ENCODE results near the gene CYP27B1.
"Not testable (repeated sequence)": the region's sequence is repeated elsewhere in the genome, so short reads cannot be mapped to it uniquely, and the experiment has no call there.

The CYP27B1 gene

DNA sequence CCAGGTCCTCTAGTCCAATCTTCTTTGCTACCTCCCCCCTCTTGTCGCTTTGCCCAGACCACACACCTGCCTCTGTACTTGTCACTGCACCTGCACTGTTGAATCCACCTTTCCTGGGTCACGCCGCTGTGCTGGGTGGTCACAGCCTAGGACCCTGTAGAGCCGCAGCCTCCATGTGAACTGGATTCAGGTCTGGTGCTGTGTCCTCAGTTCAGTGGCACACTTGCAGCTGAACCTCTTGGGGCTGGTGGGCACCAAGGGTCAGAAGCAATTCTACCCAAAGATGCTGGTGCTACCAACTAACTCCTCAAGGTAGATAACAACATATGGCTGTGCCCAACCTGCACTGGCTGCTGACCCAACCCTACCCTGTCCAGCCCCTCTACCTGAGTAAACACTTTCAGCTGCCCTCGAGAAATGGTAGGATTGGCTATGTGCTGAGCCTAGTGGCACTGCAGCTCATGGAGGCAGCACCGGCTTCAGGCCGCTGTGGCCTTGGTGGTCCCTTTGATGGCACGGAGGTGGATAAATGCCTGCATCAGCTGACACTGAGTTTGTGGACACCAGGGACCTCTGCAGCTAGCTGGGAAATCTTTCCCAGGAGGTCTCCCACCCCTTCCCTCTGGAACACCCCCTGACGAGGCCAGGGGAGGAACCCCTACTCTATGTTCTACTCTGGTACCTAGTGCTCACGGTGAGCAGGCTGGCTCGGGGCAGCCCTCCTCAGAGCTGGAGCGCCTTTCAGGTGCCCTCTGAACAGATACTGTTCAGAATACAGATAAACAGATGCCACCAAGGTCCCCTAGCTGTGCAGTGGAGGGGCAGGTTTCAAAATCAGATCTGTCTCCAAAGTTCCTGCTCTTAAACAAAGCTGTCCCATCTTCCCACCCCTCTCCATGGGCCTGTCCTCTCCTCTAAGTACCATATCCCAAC lies 42.6 kb downstream of the CYP27B1 start:
- no peaks in the 10 kb centered on the region for H3K79me2 ChIP-seq
- H3K4me2 ChIP-seq (ENCODE audit: low read length), result no peak overlapping the region
- peaks cover 8% of the 10 kb centered on the region for H3K4me1 ChIP-seq
- peaks cover 3% of the 10 kb centered on the region for H3K27me3 ChIP-seq (ENCODE audit: control insufficient read depth, insufficient read depth, low read length)
- TF ChIP-seq, protein P1, sequence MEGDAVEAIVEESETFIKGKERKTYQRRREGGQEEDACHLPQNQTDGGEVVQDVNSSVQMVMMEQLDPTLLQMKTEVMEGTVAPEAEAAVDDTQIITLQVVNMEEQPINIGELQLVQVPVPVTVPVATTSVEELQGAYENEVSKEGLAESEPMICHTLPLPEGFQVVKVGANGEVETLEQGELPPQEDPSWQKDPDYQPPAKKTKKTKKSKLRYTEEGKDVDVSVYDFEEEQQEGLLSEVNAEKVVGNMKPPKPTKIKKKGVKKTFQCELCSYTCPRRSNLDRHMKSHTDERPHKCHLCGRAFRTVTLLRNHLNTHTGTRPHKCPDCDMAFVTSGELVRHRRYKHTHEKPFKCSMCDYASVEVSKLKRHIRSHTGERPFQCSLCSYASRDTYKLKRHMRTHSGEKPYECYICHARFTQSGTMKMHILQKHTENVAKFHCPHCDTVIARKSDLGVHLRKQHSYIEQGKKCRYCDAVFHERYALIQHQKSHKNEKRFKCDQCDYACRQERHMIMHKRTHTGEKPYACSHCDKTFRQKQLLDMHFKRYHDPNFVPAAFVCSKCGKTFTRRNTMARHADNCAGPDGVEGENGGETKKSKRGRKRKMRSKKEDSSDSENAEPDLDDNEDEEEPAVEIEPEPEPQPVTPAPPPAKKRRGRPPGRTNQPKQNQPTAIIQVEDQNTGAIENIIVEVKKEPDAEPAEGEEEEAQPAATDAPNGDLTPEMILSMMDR (IDR thresholded peaks at IDR 0.05), result no peak
- H3K4me3 ChIP-seq (ENCODE audit: low read depth, low read length), result no peak overlapping the region
- no peak overlapping the region for H3K9ac ChIP-seq
- H3K27ac ChIP-seq, result no peak overlapping the region
- H3K9me3 ChIP-seq (ENCODE audit: control insufficient read depth, low read length), result no peaks in the 10 kb centered on the region
- no peak overlapping the region for H2AFZ ChIP-seq
- H3K36me3 ChIP-seq (ENCODE audit: control insufficient read depth, insufficient read depth, low read length), result no peaks in the 10 kb centered on the region

GRCh38 chr12:57723630-57723962 lies 43.3 kb downstream of the CYP27B1 start:
- H3K4me3 ChIP-seq (ENCODE audit: low read depth, low read length), result no peak overlapping the region
- H3K27me3 ChIP-seq (ENCODE audit: control insufficient read depth, insufficient read depth, low read length), result peaks cover 3% of the 10 kb centered on the region
- H3K9me3 ChIP-seq (ENCODE audit: control insufficient read depth, low read length), result no peaks in the 10 kb centered on the region
- no peak overlapping the region for H2AFZ ChIP-seq
- H3K36me3 ChIP-seq (ENCODE audit: control insufficient read depth, insufficient read depth, low read length), result no peaks in the 10 kb centered on the region
- H3K9ac ChIP-seq, result no peak overlapping the region
- H3K79me2 ChIP-seq, result no peaks in the 10 kb centered on the region
- H3K4me1 ChIP-seq, result peaks cover 8% of the 10 kb centered on the region
- H3K27ac ChIP-seq, result no peak overlapping the region
- TF ChIP-seq, protein P1 (IDR thresholded peaks at IDR 0.05), result no peak
- H3K4me2 ChIP-seq (ENCODE audit: low read length), result no peak overlapping the region

GRCh38 chr12:57722716-57723629 lies 43.9 kb downstream of the CYP27B1 start:
- H3K4me1 ChIP-seq, result peaks cover 4% of the 10 kb centered on the region
- H3K4me3 ChIP-seq (ENCODE audit: low read depth, low read length), result no peak overlapping the region
- no peak overlapping the region for H3K4me2 ChIP-seq (ENCODE audit: low read length)
- H3K27ac ChIP-seq, result no peak overlapping the region
- H3K9ac ChIP-seq, result no peak overlapping the region
- no peak overlapping the region for H2AFZ ChIP-seq
- TF ChIP-seq, protein P1 (IDR thresholded peaks at IDR 0.05), result no peak
- H3K79me2 ChIP-seq, result no peaks in the 10 kb centered on the region
- H3K36me3 ChIP-seq (ENCODE audit: control insufficient read depth, insufficient read depth, low read length), result no peaks in the 10 kb centered on the region
- peaks cover 3% of the 10 kb centered on the region for H3K27me3 ChIP-seq (ENCODE audit: control insufficient read depth, insufficient read depth, low read length)
- no peaks in the 10 kb centered on the region for H3K9me3 ChIP-seq (ENCODE audit: control insufficient read depth, low read length)

GRCh38 chr12:57721846-57722608 lies 44.9 kb downstream of the CYP27B1 start:
- H3K4me3 ChIP-seq (ENCODE audit: low read depth, low read length); H3K9ac ChIP-seq; H3K4me2 ChIP-seq (ENCODE audit: low read length); H3K36me3 ChIP-seq (ENCODE audit: control insufficient read depth, insufficient read depth, low read length); H2AFZ ChIP-seq; H3K9me3 ChIP-seq (ENCODE audit: control insufficient read depth, low read length); H3K4me1 ChIP-seq; H3K27ac ChIP-seq; H3K27me3 ChIP-seq (ENCODE audit: control insufficient read depth, insufficient read depth, low read length); H3K79me2 ChIP-seq: not testable (repeated sequence)
